ENCODE results near the gene INTS6.

Gene INTS6

DNA sequence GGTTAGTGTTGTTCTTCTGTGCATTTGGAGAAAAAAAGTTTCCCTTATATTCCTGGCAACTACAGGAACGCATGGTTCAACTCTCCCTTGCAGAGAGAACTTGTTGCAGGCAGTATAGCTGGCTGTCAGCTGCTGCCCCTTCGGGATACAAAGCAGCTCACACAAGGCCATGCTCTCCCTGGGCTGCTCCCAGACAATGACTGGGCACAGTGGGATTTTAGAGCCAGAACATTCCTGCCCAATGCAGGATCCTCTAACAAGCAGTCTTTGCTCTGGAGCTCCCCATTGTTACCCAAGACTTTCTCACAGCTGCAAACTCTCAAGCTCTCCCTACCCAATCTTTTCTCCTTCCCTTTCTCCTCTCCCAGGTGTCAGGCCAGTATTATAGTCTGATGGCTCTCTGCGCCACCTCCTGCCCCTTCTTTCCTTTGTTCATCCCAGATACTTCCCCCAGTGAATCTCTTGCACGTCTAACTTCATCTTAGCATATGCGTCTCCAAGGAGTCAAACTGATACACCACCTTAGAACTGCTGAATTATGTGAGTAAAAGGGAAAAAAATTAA is 140.8 kb downstream of the INTS6 start:
- DNase-seq: no peak

All from DMS153 (cell line).